Measurements from ENCODE around the gene RAB11FIP4. TPM values are rescaled to one million over a fixed set of nuclear protein-coding genes. Genes with fewer than 3 reads are reported as not detected.
A peak's percentile ranks its signal among the peaks of the same experiment; 100 is the strongest.

Gene RAB11FIP4
- total RNA-seq, 1 experiment from 2014 or later = 54.9 TPM

- TF ChIP-seq CDX4 (CRISPR knock-in tag; IDR thresholded peaks at IDR 0.05; ENCODE audit: borderline replicate concordance) (no peak), TEAD4 (CRISPR knock-in tag; IDR thresholded peaks at IDR 0.05) (no peak), ZSCAN18 (CRISPR knock-in tag; IDR thresholded peaks at IDR 0.05) (no peak), TCF7 (CRISPR knock-in tag; IDR thresholded peaks at IDR 0.05; ENCODE audit: low read depth) (no peak), ZNF121 (CRISPR knock-in tag; IDR thresholded peaks at IDR 0.05) (no peak), ATF1 (CRISPR knock-in tag; IDR thresholded peaks at IDR 0.05) (no peak), ZMAT4 (CRISPR knock-in tag; IDR thresholded peaks at IDR 0.05) (no peak), STAT6 (CRISPR knock-in tag; conservative IDR thresholded peaks at IDR 0.05; ENCODE audit: low read depth) (no peak), OVOL2 (CRISPR knock-in tag; IDR thresholded peaks at IDR 0.05; ENCODE audit: borderline replicate concordance) (no peak), MXD4 (CRISPR knock-in tag; IDR thresholded peaks at IDR 0.05; ENCODE audit: borderline replicate concordance) (no peak), ARID4B (CRISPR knock-in tag; IDR thresholded peaks at IDR 0.05; ENCODE audit: borderline replicate concordance) (peak; percentile 75; the same call in 1 of the 2 replicates), ATF2 (CRISPR knock-in tag; IDR thresholded peaks at IDR 0.05; ENCODE audit: borderline replicate concordance, low read depth) (0 out of 2 replicates have a peak, but pooled peaks have one; percentile 41), ZNF219 (CRISPR knock-in tag; IDR thresholded peaks at IDR 0.05; ENCODE audit: borderline replicate concordance) (no peak; the same call in 1 of the 2 replicates), RELA (CRISPR knock-in tag; IDR thresholded peaks at IDR 0.05; ENCODE audit: borderline replicate concordance) (peak; percentile 19; the same call in 1 of the 2 replicates), AFF4 (CRISPR knock-in tag; IDR thresholded peaks at IDR 0.05; ENCODE audit: borderline replicate concordance) (no peak), GRHL2 (CRISPR knock-in tag; IDR thresholded peaks at IDR 0.05; ENCODE audit: insufficient replicate concordance, severe bottlenecking) (no peak), ZNF396 (CRISPR knock-in tag; IDR thresholded peaks at IDR 0.05; ENCODE audit: borderline replicate concordance) (no peak), KAT7 (CRISPR knock-in tag; IDR thresholded peaks at IDR 0.05; ENCODE audit: borderline replicate concordance) (no peak), MLX (CRISPR knock-in tag; IDR thresholded peaks at IDR 0.05) (no peak), ESRRA (CRISPR knock-in tag; IDR thresholded peaks at IDR 0.05; ENCODE audit: borderline replicate concordance) (no peak)
These were observed 167.5 kb downstream of the RAB11FIP4 start (continued) for GRCh38 chr17:31558748-31559583.

All from WTC11 (cell line).